Measurements from ENCODE around the gene CCDC184.
"Not testable (repeated sequence)": the region's sequence is repeated elsewhere in the genome, so short reads cannot be mapped to it uniquely, and the experiment has no call there.

Gene CCDC184

GRCh38 chr12:48201091-48201490, 17.6 kb downstream of the CCDC184 start:
- TF ChIP-seq CTCF (IDR thresholded peaks at IDR 0.05): no peak
- H3K4me3 Mint-ChIP-seq: no peak overlapping the region
- no peak for DNase-seq
- peaks cover 35% of the 10 kb centered on the region for H3K4me1 Mint-ChIP-seq
- no peaks in the 10 kb centered on the region for H3K27me3 Mint-ChIP-seq (ENCODE audit: low read depth, poor library complexity)
- H3K27ac Mint-ChIP-seq: no peak overlapping the region
- H3K36me3 Mint-ChIP-seq (ENCODE audit: low read depth): peaks cover 42% of the 10 kb centered on the region
- H3K9me3 Mint-ChIP-seq: peaks cover 60% of the 10 kb centered on the region

GRCh38 chr12:48201516-48201915, 18.1 kb downstream of the CCDC184 start:
- peaks cover 46% of the 10 kb centered on the region for H3K36me3 Mint-ChIP-seq (ENCODE audit: low read depth)
- no peaks in the 10 kb centered on the region for H3K27me3 Mint-ChIP-seq (ENCODE audit: low read depth, poor library complexity)
- H3K4me1 Mint-ChIP-seq: peaks cover 33% of the 10 kb centered on the region
- no peak for TF ChIP-seq CTCF (IDR thresholded peaks at IDR 0.05)
- no peak overlapping the region for H3K27ac Mint-ChIP-seq
- H3K9me3 Mint-ChIP-seq: peaks cover 64% of the 10 kb centered on the region
- DNase-seq: no peak
- H3K4me3 Mint-ChIP-seq: no peak overlapping the region

- TF ChIP-seq CTCF (IDR thresholded peaks at IDR 0.05): no peak
- no peak overlapping the region for H3K27ac Mint-ChIP-seq
- H3K9me3 Mint-ChIP-seq: peaks cover 76% of the 10 kb centered on the region
- peaks cover 24% of the 10 kb centered on the region for H3K4me1 Mint-ChIP-seq
- DNase-seq: no peak
- H3K4me3 Mint-ChIP-seq: no peak overlapping the region
- peaks cover 55% of the 10 kb centered on the region for H3K36me3 Mint-ChIP-seq (ENCODE audit: low read depth)
- H3K27me3 Mint-ChIP-seq (ENCODE audit: low read depth, poor library complexity): no peaks in the 10 kb centered on the region
These were observed 19.3 kb downstream of the CCDC184 start for GRCh38 chr12:48202766-48203165.

GRCh38 chr12:48203192-48203591, 19.7 kb downstream of the CCDC184 start, which contains the start of gene OR10AD1:
OR10AD1 (minus strand) TSS chr12:48203292; CDS start chr12:48203292, 0 bp downstream.
- Mint-ChIP-seq H3K27me3 (ENCODE audit: low read depth, poor library complexity) (no peaks in the 10 kb centered on the region), H3K27ac (peak within 1 kb of the TSS; percentile 66), H3K36me3 (ENCODE audit: low read depth) (peaks cover 55% of the 10 kb centered on the region), H3K9me3 (peaks cover 81% of the 10 kb centered on the region), H3K4me1 (peaks cover 24% of the 10 kb centered on the region), H3K4me3 (no peak within 1 kb of the TSS)
- DNase-seq: no peak
- no peak for TF ChIP-seq CTCF (IDR thresholded peaks at IDR 0.05)

- Mint-ChIP-seq H3K27me3 (ENCODE audit: low read depth, poor library complexity) (peaks cover 15% of the 10 kb centered on the region), H3K9me3 (peaks cover 45% of the 10 kb centered on the region), H3K36me3 (ENCODE audit: low read depth) (peaks cover 23% of the 10 kb centered on the region)
- H3K4me1 Mint-ChIP-seq, H3K4me3 Mint-ChIP-seq, DNase-seq, H3K27ac Mint-ChIP-seq: not testable (repeated sequence)
These were observed 26.1 kb downstream of the CCDC184 start for GRCh38 chr12:48209495-48209894.

GRCh38 chr12:48216785-48217184, 33.3 kb downstream of the CCDC184 start:
- H3K4me3 Mint-ChIP-seq: no peak overlapping the region
- no peak for TF ChIP-seq CTCF (IDR thresholded peaks at IDR 0.05)
- no peak overlapping the region for H3K27ac Mint-ChIP-seq
- H3K36me3 Mint-ChIP-seq (ENCODE audit: low read depth): no peaks in the 10 kb centered on the region
- DNase-seq: no peak
- peaks cover 25% of the 10 kb centered on the region for H3K27me3 Mint-ChIP-seq (ENCODE audit: low read depth, poor library complexity)
- H3K9me3 Mint-ChIP-seq: no peaks in the 10 kb centered on the region
- H3K4me1 Mint-ChIP-seq: no peaks in the 10 kb centered on the region
